ENCODE data around the gene PACS2. TPM values are rescaled to one million over a fixed set of nuclear protein-coding genes. Genes with fewer than 3 reads are reported as not detected.

Gene PACS2
- total and polyA plus RNA-seq, 2 donors (not counting 3 experiments of a cell fraction or from before 2014, with no cell fraction given): 52.7 to 86.3 TPM

- no peak overlapping the region for H2AFZ ChIP-seq (ENCODE audit: low read depth, low read length)
- dilution Hi-C loops (cut with MboI; ENCODE audit: extremely low pct_ligation_motif_present, low sequenced_read_pairs) (no loop called here), intact Hi-C loops (cut with micrococcal nuclease) (no loop called here)
- TF ChIP-seq EZH2 (IDR thresholded peaks at IDR 0.05; ENCODE audit: borderline replicate concordance, low read depth, low read length, severe bottlenecking) (no peak), FOS (IDR thresholded peaks at IDR 0.05; ENCODE audit: borderline replicate concordance, insufficient read depth, low read length) (no peak), JUN (IDR thresholded peaks at IDR 0.05; ENCODE audit: borderline replicate concordance, insufficient read depth, insufficient read length, low read depth) (no peak), MYC (IDR thresholded peaks at IDR 0.05; ENCODE audit: low read depth, low read length) (no peak), POLR2AphosphoS5 (IDR thresholded peaks at IDR 0.05; ENCODE audit: insufficient read depth, low read depth, low read length) (no peak), POLR2A (IDR thresholded peaks at IDR 0.05; ENCODE audit: low read depth, low read length) (no peak), GATA2 (IDR thresholded peaks at IDR 0.05; ENCODE audit: insufficient read depth, insufficient read length, low read depth, low read length) (no peak), MAX (IDR thresholded peaks at IDR 0.05; ENCODE audit: insufficient read depth, insufficient read length) (no peak)
- TF ChIP-seq, protein P1, sequence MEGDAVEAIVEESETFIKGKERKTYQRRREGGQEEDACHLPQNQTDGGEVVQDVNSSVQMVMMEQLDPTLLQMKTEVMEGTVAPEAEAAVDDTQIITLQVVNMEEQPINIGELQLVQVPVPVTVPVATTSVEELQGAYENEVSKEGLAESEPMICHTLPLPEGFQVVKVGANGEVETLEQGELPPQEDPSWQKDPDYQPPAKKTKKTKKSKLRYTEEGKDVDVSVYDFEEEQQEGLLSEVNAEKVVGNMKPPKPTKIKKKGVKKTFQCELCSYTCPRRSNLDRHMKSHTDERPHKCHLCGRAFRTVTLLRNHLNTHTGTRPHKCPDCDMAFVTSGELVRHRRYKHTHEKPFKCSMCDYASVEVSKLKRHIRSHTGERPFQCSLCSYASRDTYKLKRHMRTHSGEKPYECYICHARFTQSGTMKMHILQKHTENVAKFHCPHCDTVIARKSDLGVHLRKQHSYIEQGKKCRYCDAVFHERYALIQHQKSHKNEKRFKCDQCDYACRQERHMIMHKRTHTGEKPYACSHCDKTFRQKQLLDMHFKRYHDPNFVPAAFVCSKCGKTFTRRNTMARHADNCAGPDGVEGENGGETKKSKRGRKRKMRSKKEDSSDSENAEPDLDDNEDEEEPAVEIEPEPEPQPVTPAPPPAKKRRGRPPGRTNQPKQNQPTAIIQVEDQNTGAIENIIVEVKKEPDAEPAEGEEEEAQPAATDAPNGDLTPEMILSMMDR (IDR thresholded peaks at IDR 0.05; ENCODE audit: extremely low read depth in 1 of 2, insufficient read depth in 1 of 2, low read depth in 1 of 2, low read length in 2 of 2): no peak
- H3K36me3 ChIP-seq (ENCODE audit: control insufficient read depth in 2 of 2, extremely low read depth in 1 of 2, insufficient read depth in 2 of 2, low read length in 2 of 2): peaks cover 1 to 24% of the 10 kb centered on the region in 2 experiments
- no peaks in the 10 kb centered on the region for H3K9me1 ChIP-seq (replicated peaks; ENCODE audit: control insufficient read depth, extremely low read depth, insufficient read depth, low read length)
- peaks cover 6% of the 10 kb centered on the region for H3K79me2 ChIP-seq (ENCODE audit: control insufficient read depth, insufficient read depth, low read length)
- no TSS peak for BruUV-seq (replicated peaks)
- H3K9ac ChIP-seq (replicated peaks; ENCODE audit: extremely low read depth, insufficient read depth, low read length): no peak overlapping the region
- DNase-seq (ENCODE audit: low read depth, low spot score) (no peak), FAIRE-seq (no peak)
- no peak overlapping the region for H3K4me2 ChIP-seq (ENCODE audit: insufficient read depth, low read length)
- no peaks in the 10 kb centered on the region for H3K4me1 ChIP-seq (ENCODE audit: control insufficient read depth, extremely low read depth, insufficient read depth, low read length)
- no peaks in the 10 kb centered on the region for H3K9me3 ChIP-seq (replicated peaks; ENCODE audit: control insufficient read depth, insufficient read depth, low read length)
- no peaks in the 10 kb centered on the region for H4K20me1 ChIP-seq (replicated peaks; ENCODE audit: control insufficient read depth, extremely low read depth, insufficient read depth, low read length)
- no peaks in the 10 kb centered on the region for H3K27me3 ChIP-seq (ENCODE audit: control insufficient read depth in 2 of 2, insufficient read depth in 2 of 2, low read length in 2 of 2)
- no peak overlapping the region for H3K4me3 ChIP-seq (replicated peaks in 1 of 3; ENCODE audit: insufficient read depth in 1 of 3, low read depth in 1 of 3, low read length in 3 of 3)
- ChIA-PET CTCF (interaction anchor here (1.2 kb wide), 1 partner anchor 34 kb away, joined by 3 read pairs; no protein-coding TSS in a partner anchor), POLR2A (no interaction called here)
- no peak overlapping the region for H3K27ac ChIP-seq (ENCODE audit: insufficient read depth, low read depth, low read length)
Observed at GRCh38 chr14:105445901-105446845, 131.6 kb downstream of the PACS2 start.
